K562 (cell line): ENCODE results near the gene EIF2AK3. TPM values are rescaled to one million over a fixed set of nuclear protein-coding genes. Genes with fewer than 3 reads are reported as not detected.

Source experiments
- ATAC-seq: fragments of 200-7000 bp; cut with Tn5 transposase; 3 replicates; pipeline ENCODE4 v1.9.1; 2020; ENCODE audit warnings: moderate library complexity
- BruUV-seq: library from RNA; stranded (reverse); fragments of 400-500 nt; replicated peaks from 2 replicates; lab custom pipeline; 2021; lab: Mats Ljungman, UMichigan
- CTCF ChIA-PET: fragments of 300-600 bp; formaldehyde crosslinking; extraction: SDS; loops from one replicate; lab custom pipeline; 2021; ENCODE audit warnings: low intra/inter-chr PET ratio; lab: Yijun Ruan, JAX
- POLR2A ChIA-PET: fragments of 300-600, 350-650 bp; sonication (Branson Sonifier 250); formaldehyde crosslinking; extraction: SDS; loops from one replicate; lab custom pipeline; 2021; ENCODE audit warnings: antibody characterized with exemption, inconsistent platforms; lab: Yijun Ruan, JAX
- DNase-seq, 4 experiments: peaks; one replicate each; pipeline versions ENCODE4 v3.0.0 to v3.0.0-alpha.2; 2011 to 2018; ENCODE audit warnings: low spot score in 3 of 4, mixed read lengths in 3 of 4; ENCODE audit errors: extremely low read depth in 1 of 4
- FAIRE-seq: peaks from 2 replicates; lab custom pipeline; 2011; peaks lifted over from hg19 to GRCh38; lab: Jason Lieb, UNC
- H2AFZ ChIP-seq: 2 replicates; pipeline ENCODE4 v1.6.0; 2011; ENCODE audit warnings: low read depth, low read length, control low read depth, inconsistent platforms
- H3K27ac ChIP-seq: fragments of 200-600 bp; 3 replicates; pipeline ENCODE4 v1.8.0; 2011; ENCODE audit warnings: low read depth, mild to moderate bottlenecking, control low read depth, inconsistent platforms, low read length, moderate library complexity, mixed read lengths; ENCODE audit errors: extremely low read depth
- H3K27me3 ChIP-seq, 2 experiments: fragments of 300-600 bp in 1 of 2; 2 replicates in 1 of 2; 3 replicates in 1 of 2; pipeline versions ENCODE4 v1.6.0 to v1.8.0; 2011; ENCODE audit warnings: inconsistent platforms in 2 of 2, low read length in 2 of 2, mild to moderate bottlenecking in 1 of 2, mixed read lengths in 1 of 2, moderate library complexity in 1 of 2; ENCODE audit not compliant: control insufficient read depth in 2 of 2, insufficient read depth in 2 of 2
- H3K36me3 ChIP-seq: fragments of 300-600 bp; 3 replicates; pipeline ENCODE4 v1.8.0; 2011; ENCODE audit warnings: mild to moderate bottlenecking, low read length, inconsistent platforms; ENCODE audit not compliant: control insufficient read depth, insufficient read depth
- H3K4me1 ChIP-seq, 2 experiments: fragments of 200-600 bp in 1 of 2; replicated peaks in 1 of 2; 2 replicates in 1 of 2; 3 replicates in 1 of 2; pipeline versions ENCODE4 v1.5.1 to v1.8.0; 2011; ENCODE audit warnings: inconsistent platforms in 2 of 2, low read length in 2 of 2, mild to moderate bottlenecking in 1 of 2, mixed read lengths in 1 of 2, moderate library complexity in 1 of 2; ENCODE audit not compliant: control insufficient read depth in 2 of 2, insufficient read depth in 2 of 2
- H3K4me2 ChIP-seq: 2 replicates; pipeline ENCODE4 v1.6.1; 2011; ENCODE audit warnings: low read length, control low read depth, inconsistent platforms, mixed read lengths; ENCODE audit not compliant: insufficient read depth
- H3K4me3 ChIP-seq: fragments of 200-600 bp; sonication (generic), shearing (Covaris generic); 2 replicates; pipeline ENCODE4 v1.5.1; 2016; ENCODE audit warnings: control low read depth, inconsistent platforms
- H3K79me2 ChIP-seq: fragments of 200-600 bp; 3 replicates; pipeline ENCODE4 v1.8.0; 2011; ENCODE audit warnings: low read length, inconsistent platforms; ENCODE audit not compliant: control insufficient read depth, insufficient read depth
- H3K9ac ChIP-seq, 2 experiments: 2 replicates each; pipeline versions ENCODE4 v1.6.0 to v1.6.1; 2011; ENCODE audit warnings: low read depth in 2 of 2, low read length in 2 of 2, control low read depth in 1 of 2, inconsistent platforms in 1 of 2, mild to moderate bottlenecking in 1 of 2, mixed read lengths in 1 of 2; ENCODE audit not compliant: insufficient read depth in 1 of 2
- H3K9me1 ChIP-seq: one replicate; pipeline ENCODE4 v1.6.0; 2011; ENCODE audit warnings: inconsistent platforms, mild to moderate bottlenecking, low read length, moderate library complexity; ENCODE audit not compliant: control insufficient read depth, insufficient read depth
- H3K9me3 ChIP-seq: replicated peaks from 2 replicates; pipeline ENCODE4 v1.5.1; 2011; ENCODE audit warnings: low read depth, low read length, inconsistent platforms; ENCODE audit not compliant: control insufficient read depth, insufficient read depth
- H4K20me1 ChIP-seq: replicated peaks from 2 replicates; pipeline ENCODE4 v1.6.1; 2011; ENCODE audit warnings: low read length, inconsistent platforms, mixed read lengths; ENCODE audit not compliant: control insufficient read depth, insufficient read depth
- C11orf30 ChIP-seq: fragments of 450-650 bp; IDR thresholded peaks from 2 replicates; pipeline ENCODE4 v1.6.1; 2016; ENCODE audit warnings: low read depth, mild to moderate bottlenecking
- ESRRB ChIP-seq: fragments of 250-450 bp; sonication (Bioruptor Pico); IDR thresholded peaks from 2 replicates; pipeline ENCODE4 v1.5.0; 2020; ENCODE audit warnings: mild to moderate bottlenecking, moderate library complexity, borderline replicate concordance
- MAFG ChIP-seq: fragments of 450-650 bp; conservative IDR thresholded peaks from 2 replicates; pipeline ENCODE4 v1.6.1; 2016; ENCODE audit warnings: missing genetic modification characterization, missing compliant biosample characterization
- NR1H2 ChIP-seq: sonication (generic); formaldehyde crosslinking; IDR thresholded peaks from 2 replicates; pipeline ENCODE4 v1.4.0; 2020; ENCODE audit warnings: mild to moderate bottlenecking, missing genetic modification reagents
- NR2C1 ChIP-seq, 2 experiments: fragments of 450-650 bp; IDR thresholded peaks; 2 replicates each; pipeline ENCODE4 v1.6.1; 2017; ENCODE audit warnings: mild to moderate bottlenecking in 2 of 2, antibody characterized with exemption in 1 of 2, inconsistent platforms in 1 of 2, missing compliant biosample characterization in 1 of 2, missing genetic modification characterization in 1 of 2
- TFE3 ChIP-seq: fragments of 450-650 bp; formaldehyde crosslinking; IDR thresholded peaks from 2 replicates; pipeline ENCODE4 v1.4.0; 2020; ENCODE audit warnings: mild to moderate bottlenecking, mixed read lengths
- WGBS: fragments of 100-300 bp; shearing (Covaris generic); methylation state at CpG from one replicate; pipeline ENCODE4 v1.1.6; 2016; ENCODE audit warnings: low coverage, mixed read lengths; ENCODE audit not compliant: insufficient coverage; ENCODE audit errors: missing lambda C conversion rate; 5-methylcytosine and 5-hydroxymethylcytosine counted together
- in situ Hi-C: fragments of 300-500 bp; cut with MboI; formaldehyde crosslinking; loops from 4 replicates; pipeline ENCODE4 v1.15.0; 2018; ENCODE audit warnings: inconsistent platforms, mixed read lengths
- intact Hi-C: fragments of 100-400 bp; cut with micrococcal nuclease; formaldehyde crosslinking; loops from 2 replicates; pipeline ENCODE4 v1.14.2; 2022
- polyA plus RNA-seq, 8 experiments: library from polyadenylated mRNA; depleted of rRNA in 4 of 8; stranded (reverse) in 5 of 8; unstranded in 3 of 8; fragments of >200 nt; fragmentation: Nextera tagmentation in 2 of 8; fragmentation: Illumina TruSeq in 1 of 8; extraction: Ambion mirVana in 2 of 8; extraction: Trizol in 1 of 8; gene quantifications; 2 replicates each; pipeline versions ENCODE4 v1.2.1 to v1.2.3, GENCODE V29; 2011 to 2014; ENCODE audit warnings: inconsistent platforms in 1 of 8, missing spikeins in 1 of 8
- total RNA-seq, 7 experiments: library from RNA; depleted of rRNA in 6 of 7; stranded (reverse); fragments of >200 nt in 6 of 7; fragmentation: Illumina TruSeq in 2 of 7; extraction: Trizol in 2 of 7; gene quantifications; 2 replicates each; pipeline versions ENCODE4 v1.2.1 to v1.2.3, GENCODE V29; 2011 to 2021; ENCODE audit warnings: low replicate concordance in 1 of 7

The EIF2AK3 gene
- total and polyA plus RNA-seq, 9 of the 15 experiments (the other 6 are each of a cell fraction or from before 2014, with no cell fraction given): 1.7 to 11.6 (median 7.4) TPM

- no peak overlapping the region for H3K4me2 ChIP-seq
- CTCF ChIA-PET: no interaction called here
- no peak for DNase-seq
These were observed 8.8 kb upstream of the EIF2AK3 start for GRCh38 chr2:88636026-88636425.

GRCh38 chr2:88632569-88632968 is 5.3 kb upstream of the EIF2AK3 start:
- FAIRE-seq (no peak), DNase-seq (no peak), ATAC-seq (no peak)
- Histone ChIP-seq H3K4me1 (peaks cover 7 to 13% of the 10 kb centered on the region in 2 experiments; a peak in 4 of 5 replicates), H3K79me2 (peaks cover 11% of the 10 kb centered on the region), H3K4me3 (no peak overlapping the region), H3K27ac (no peak overlapping the region), H3K9me1 (no peaks in the 10 kb centered on the region), H3K9me3 (no peaks in the 10 kb centered on the region), H4K20me1 (no peaks in the 10 kb centered on the region), H2AFZ (no peak overlapping the region; the same call in 1 of the 2 replicates), H3K36me3 (no peaks in the 10 kb centered on the region), H3K9ac (no peak overlapping the region), H3K4me2 (no peak overlapping the region), H3K27me3 (no peaks in the 10 kb centered on the region)
- TF ChIP-seq NR1H2 (CRISPR knock-in tag) (no peak), TFE3 (CRISPR knock-in tag) (peak; percentile 62), MAFG (peak; percentile 66), C11orf30 (peak; percentile 16; the same call in 1 of the 2 replicates)
- in situ Hi-C loops (no loop called here), intact Hi-C loops (no loop called here)
- WGBS: 24% methylated on average over 1 of the region's 3 CpGs
- POLR2A ChIA-PET: no interaction called here
- CTCF ChIA-PET: interaction anchor here (0.6 kb wide), 1 partner anchor 117 kb away, joined by 4 read pairs; no protein-coding TSS in a partner anchor
- no TSS peak for BruUV-seq

More at GRCh38 chr2:88636026-88636425, 8.8 kb upstream of the EIF2AK3 start:
- BruUV-seq: no TSS peak
- H4K20me1 ChIP-seq: no peaks in the 10 kb centered on the region
- no peaks in the 10 kb centered on the region for H3K9me3 ChIP-seq
- 61% methylated on average over 1 of the region's 1 CpG for WGBS
- peak overlapping the region; percentile 52; the same call in 1 of the 2 replicates for H2AFZ ChIP-seq
- no peaks in the 10 kb centered on the region for H3K9me1 ChIP-seq
- no peak overlapping the region for H3K4me3 ChIP-seq
- ATAC-seq (peak; percentile 55), FAIRE-seq (no peak)
- no peaks in the 10 kb centered on the region for H3K36me3 ChIP-seq
- intact Hi-C loops: no loop called here
- H3K27ac ChIP-seq: no peak overlapping the region
- H3K4me1 ChIP-seq: no peaks in the 10 kb centered on the region; a peak in 1 of 5 replicates
- TF ChIP-seq ESRRB (CRISPR knock-in tag) (no peak), NR2C1 (IDR thresholded peaks at IDR 0.05) (peak; percentile 24; the same call in 1 of the 2 replicates), NR2C1 (tag; IDR thresholded peaks at IDR 0.05) (0 out of 2 replicates have a peak, but pooled peaks have one; percentile 16)
- in situ Hi-C loops: no loop called here
- H3K9ac ChIP-seq: no peak overlapping the region
- H3K79me2 ChIP-seq: no peaks in the 10 kb centered on the region
- no peaks in the 10 kb centered on the region for H3K27me3 ChIP-seq
- POLR2A ChIA-PET: interaction anchor here (0.9 kb wide), 1 partner anchor 39 kb away, joined by 3 read pairs; no protein-coding TSS in a partner anchor
